Spleen (tissue), 11 donors: ENCODE data around the gene WNT9B. TPM values are rescaled to one million over a fixed set of nuclear protein-coding genes. Genes with fewer than 3 reads are reported as not detected.

ENCODE experiments used
- DNase-seq: peaks from one replicate; pipeline ENCODE4 v3.0.0-alpha.2; 2020
- H3K27ac ChIP-seq, 8 donors: fragments of 200-600 bp; sonication (generic) in 7 of 8; 1 replicate in 4 of 8; 2 replicates in 4 of 8; pipeline versions ENCODE4 v1.5.0 to v1.8.0; 2016 to 2021; ENCODE audit warnings: inconsistent platforms in 4 of 8, mild to moderate bottlenecking in 4 of 8, moderate library complexity in 1 of 8
- H3K27me3 ChIP-seq, 7 donors: fragments of 200-600 bp; sonication (generic) in 6 of 7; replicated peaks in 1 of 7; 1 replicate in 4 of 7; 2 replicates in 3 of 7; pipeline versions ENCODE4 v1.5.0 to v1.8.0; 2016 to 2021; ENCODE audit warnings: inconsistent platforms in 3 of 7, mild to moderate bottlenecking in 1 of 7
- H3K36me3 ChIP-seq, 6 donors: fragments of 200-600 bp; sonication (generic) in 5 of 6; 1 replicate in 4 of 6; 2 replicates in 2 of 6; pipeline versions ENCODE4 v1.5.0 to v1.8.0; 2016 to 2021; ENCODE audit warnings: inconsistent platforms in 2 of 6
- H3K4me1 ChIP-seq, 6 donors: fragments of 200-600 bp; sonication (generic) in 5 of 6; 1 replicate in 3 of 6; 2 replicates in 3 of 6; pipeline versions ENCODE4 v1.5.0 to v1.8.0; 2016 to 2021; ENCODE audit warnings: inconsistent platforms in 3 of 6
- H3K4me3 ChIP-seq, 8 donors: fragments of 200-600 bp; sonication (generic) in 7 of 8; 1 replicate in 4 of 8; 2 replicates in 4 of 8; pipeline versions ENCODE4 v1.5.0 to v1.8.0; 2016 to 2021; ENCODE audit warnings: inconsistent platforms in 4 of 8, mild to moderate bottlenecking in 4 of 8, moderate library complexity in 2 of 8
- H3K9me3 ChIP-seq, 8 donors: fragments of 200-600 bp; sonication (generic) in 7 of 8; 1 replicate in 4 of 8; 2 replicates in 4 of 8; pipeline versions ENCODE4 v1.5.0 to v1.8.0; 2016 to 2021; ENCODE audit warnings: inconsistent platforms in 4 of 8
- CTCF ChIP-seq, 11 experiments: fragments of 200-600 bp in 7 of 11; fragments of 450-650 bp in 4 of 11; sonication (generic) in 4 of 11; IDR thresholded peaks in 8 of 11; conservative IDR thresholded peaks in 3 of 11; 1 replicate in 7 of 11; 2 replicates in 4 of 11; pipeline versions ENCODE4 v1.4.0 to v1.8.0; 2016 to 2021; ENCODE audit warnings: antibody characterized with exemption in 11 of 11, inconsistent platforms in 4 of 11, mild to moderate bottlenecking in 1 of 11
- POLR2A ChIP-seq, 3 donors: fragments of 450-650 bp; IDR thresholded peaks; one replicate each; pipeline ENCODE4 v1.5.1; 2017; ENCODE audit warnings: antibody characterized with exemption in 3 of 3, mild to moderate bottlenecking in 1 of 3
- POLR2AphosphoS5 ChIP-seq, 3 donors: sonication (generic); formaldehyde crosslinking; IDR thresholded peaks; one replicate each; pipeline ENCODE4 v1.5.1; 2017; ENCODE audit warnings: antibody characterized with exemption in 3 of 3
- WGBS, 5 donors: extraction: QIAGEN DNeasy Blood & Tissue Kit in 3 of 5; methylation state at CpG; one replicate each; pipeline versions ENCODE4 v1.1.5 to v1.1.7; 2013 to 2018; 5-methylcytosine and 5-hydroxymethylcytosine counted together
- intact Hi-C: fragments of 100-400 bp; cut with DNase I; formaldehyde crosslinking; loops from one replicate; pipeline ENCODE4 v1.15.0; 2023; ENCODE audit warnings: low total_unique reads
- polyA plus RNA-seq, 3 donors: library from polyadenylated mRNA; stranded (reverse); fragments of 200-250 nt; gene quantifications; one replicate each; pipeline ENCODE4 v1.2.1, GENCODE V29; 2013
- total RNA-seq, 7 donors: library from RNA; depleted of rRNA in 3 of 7; stranded (reverse); fragments of >200 nt in 3 of 7; fragmentation: NEBNext Ultra II Directional in 4 of 7; extraction: Animal tissue kit (Norgen Biotek cat#: 25700) in 4 of 7; gene quantifications; one replicate each; pipeline versions ENCODE4 v1.1.0 to v1.2.1, GENCODE V29; 2016 to 2021
- donor health status: healthy with polysubstance abuse.
- donor health status: DM: no; HTN: no; CAD: no; lungs with moderate emphysema.
- donor health status: DM: no; HTN: no; CAD: no.
- donor health status: Bipolar disorder and iron deficiency.
- donor health status: healthy.
- donor health status: DM: no; HTN: no; CAD: no.
- donor health status: DM: yes; HTN: yes; CAD: no.

WNT9B gene
- total and polyA plus RNA-seq, 10 donors: 0.03 to 13.4 (median 0.69) TPM

GRCh38 chr17:46809110-46809571 lies 42.2 kb upstream of the WNT9B start:
- TF ChIP-seq POLR2AphosphoS5 (IDR thresholded peaks at IDR 0.05) (no peak), CTCF (IDR thresholded peaks at IDR 0.05 in 8 of 11, conservative IDR thresholded peaks at IDR 0.05 in 3 of 11) (no peak), POLR2A (IDR thresholded peaks at IDR 0.05) (no peak)
- 77 to 94% (median 84%) methylated on average over 5 to 8 of the region's 8 CpGs for WGBS, 5 donors

GRCh38 chr17:46810837-46811236 lies 40.5 kb upstream of the WNT9B start:
- no peak for DNase-seq
- Histone ChIP-seq H3K27me3 (peaks cover 0 to 57% (median 18%) of the 10 kb centered on the region in 7 donors), H3K9me3 (no peaks in the 10 kb centered on the region), H3K4me3 (no peak overlapping the region), H3K4me1 (no peaks in the 10 kb centered on the region), H3K36me3 (no peaks in the 10 kb centered on the region), H3K27ac (no peak overlapping the region)
- TF ChIP-seq POLR2A (IDR thresholded peaks at IDR 0.05) (no peak), CTCF (IDR thresholded peaks at IDR 0.05 in 8 of 11, conservative IDR thresholded peaks at IDR 0.05 in 3 of 11) (no peak)
- intact Hi-C loops: no loop called here
- 82 to 92% (median 90%) methylated on average over 8 to 10 of the region's 10 CpGs for WGBS, 5 donors

More at GRCh38 chr17:46809110-46809571, 42.2 kb upstream of the WNT9B start:
- no peaks in the 10 kb centered on the region for H3K36me3 ChIP-seq
- no peaks in the 10 kb centered on the region for H3K4me1 ChIP-seq
- no peak overlapping the region for H3K4me3 ChIP-seq
- intact Hi-C loops: no loop called here
- H3K27ac ChIP-seq: no peak overlapping the region
- no peaks in the 10 kb centered on the region for H3K9me3 ChIP-seq
- DNase-seq: no peak
- H3K27me3 ChIP-seq: peaks cover 0 to 40% (median 9%) of the 10 kb centered on the region in 7 donors

- Histone ChIP-seq H3K9me3 (no peaks in the 10 kb centered on the region), H3K4me3 (no peak overlapping the region), H3K27me3 (peaks cover 5 to 70% (median 24%) of the 10 kb centered on the region in 7 donors), H3K27ac (no peak overlapping the region), H3K36me3 (no peaks in the 10 kb centered on the region), H3K4me1 (peaks cover 0 to 4% (median under 1%) of the 10 kb centered on the region in 6 donors)
- no peak for TF ChIP-seq CTCF (IDR thresholded peaks at IDR 0.05 in 8 of 11, conservative IDR thresholded peaks at IDR 0.05 in 3 of 11)
- no peak for TF ChIP-seq POLR2A (IDR thresholded peaks at IDR 0.05)
- no peak for TF ChIP-seq POLR2AphosphoS5 (IDR thresholded peaks at IDR 0.05)
- WGBS, 5 donors: 47 to 63% (median 58%) methylated on average over 11 of the region's 11 CpGs
- intact Hi-C loops: no loop called here
- DNase-seq: no peak
These were observed 39.3 kb upstream of the WNT9B start for GRCh38 chr17:46811978-46812583.

- no peaks in the 10 kb centered on the region for H3K9me3 ChIP-seq
- H3K4me1 ChIP-seq: peaks cover 0 to 11% (median 4%) of the 10 kb centered on the region in 6 donors
- TF ChIP-seq POLR2A (IDR thresholded peaks at IDR 0.05) (no peak), CTCF (IDR thresholded peaks at IDR 0.05 in 8 of 11, conservative IDR thresholded peaks at IDR 0.05 in 3 of 11) (no peak), POLR2AphosphoS5 (IDR thresholded peaks at IDR 0.05) (no peak)
- DNase-seq: no peak
- no peak overlapping the region for H3K4me3 ChIP-seq
- peaks cover 5 to 77% (median 30%) of the 10 kb centered on the region in 7 donors for H3K27me3 ChIP-seq
- intact Hi-C loops: no loop called here
- no peak overlapping the region for H3K27ac ChIP-seq
- WGBS, 5 donors: 73 to 83% (median 75%) methylated on average over 6 of the region's 6 CpGs
- H3K36me3 ChIP-seq: no peaks in the 10 kb centered on the region
These were observed 38.6 kb upstream of the WNT9B start for GRCh38 chr17:46812624-46813318.
